Measurements from ENCODE around the gene ZBTB39.

GRCh38 chr12:57048423-57049118, 42.2 kb upstream of the ZBTB39 start:
- TF ChIP-seq CTCF (IDR thresholded peaks at IDR 0.05 in 8 of 11, conservative IDR thresholded peaks at IDR 0.05 in 3 of 11) = no peak
- no peak for TF ChIP-seq POLR2AphosphoS5 (IDR thresholded peaks at IDR 0.05)

Data from spleen (tissue), 7 donors.